G401.6 (cell line): ENCODE measurements around the gene TEC.

Experiments
- FAIRE-seq: peaks from 2 replicates; lab custom pipeline; 2012; peaks lifted over from hg19 to GRCh38; lab: Jason Lieb, UNC

Gene TEC

DNA sequence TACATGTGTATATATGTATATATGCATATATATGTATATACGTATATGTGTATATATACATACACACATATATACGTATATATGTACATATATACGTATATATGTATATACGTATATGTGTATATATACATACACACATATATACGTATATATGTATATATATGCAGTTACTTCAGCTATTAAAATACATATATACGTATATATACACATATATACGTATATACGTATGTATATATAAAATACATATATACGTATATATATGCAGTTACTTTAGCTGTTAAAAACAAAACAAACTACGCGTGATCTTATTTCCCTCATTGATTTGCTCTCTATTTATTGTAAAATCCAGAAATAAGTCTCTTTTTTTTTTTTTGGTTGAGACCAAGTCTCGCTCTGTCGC is 149.5 kb downstream of the TEC start:
- FAIRE-seq = peak; percentile 50

GRCh38 chr4:48119646-48120045 is 150.0 kb downstream of the TEC start:
- FAIRE-seq = no peak

DNA sequence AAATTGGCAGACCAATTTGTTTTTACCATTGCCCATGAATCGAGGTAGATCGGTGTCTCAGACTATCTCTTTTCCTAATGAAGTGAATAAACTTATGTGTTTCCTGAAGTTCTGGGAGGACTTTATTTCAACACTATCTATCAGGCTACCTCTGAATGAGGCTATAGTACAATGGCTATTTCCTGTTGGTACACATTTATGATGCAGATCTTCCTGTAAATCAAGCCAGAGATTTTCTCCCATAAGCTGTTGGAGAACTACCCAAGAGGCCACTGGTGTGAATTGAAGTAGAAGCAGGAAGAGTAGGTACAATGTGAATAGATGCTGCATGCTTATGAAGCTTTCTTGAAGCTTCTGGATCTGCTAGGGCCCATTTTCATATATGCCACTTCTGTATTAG is 151.6 kb downstream of the TEC start:
- FAIRE-seq = no peak

DNA sequence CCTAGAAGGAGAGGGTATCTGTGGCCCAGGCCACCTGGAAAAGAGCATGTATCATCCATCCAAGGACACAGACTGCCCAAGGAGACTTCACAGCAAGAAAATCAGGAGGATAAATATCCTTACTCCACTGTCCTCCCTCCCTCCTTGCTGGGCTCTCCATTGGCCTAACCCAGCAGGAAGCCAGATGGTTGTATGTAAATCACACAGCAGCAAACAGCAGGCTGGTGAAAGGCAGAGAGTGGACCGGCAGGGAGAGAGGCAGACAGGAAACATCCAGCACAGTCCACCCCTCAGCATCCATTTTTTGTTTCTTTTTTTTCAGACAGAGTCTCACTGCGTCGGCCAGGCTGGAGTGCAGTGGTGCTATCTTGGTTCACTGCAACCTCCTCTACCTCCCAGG is 153.1 kb downstream of the TEC start:
- FAIRE-seq = no peak

DNA sequence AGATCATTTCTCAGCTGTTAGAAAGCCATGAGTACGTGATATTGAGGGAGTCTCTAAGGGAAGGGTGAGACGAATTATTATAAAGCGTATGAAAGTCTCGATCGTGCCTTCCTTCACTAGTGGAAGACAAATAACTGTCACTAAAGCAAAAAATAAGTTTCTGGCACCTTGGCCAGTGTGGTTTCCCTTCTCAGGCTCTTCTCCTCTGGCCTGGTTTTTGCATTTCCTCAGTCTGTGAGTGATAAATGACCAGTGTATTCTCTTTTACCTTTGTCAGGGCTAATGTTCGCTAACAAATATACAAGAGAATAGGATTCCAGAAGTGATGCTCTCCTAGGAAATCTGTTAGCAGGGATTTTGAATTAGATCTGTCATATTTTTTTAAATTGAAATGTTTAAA is 155.2 kb downstream of the TEC start:
- no peak for FAIRE-seq

DNA sequence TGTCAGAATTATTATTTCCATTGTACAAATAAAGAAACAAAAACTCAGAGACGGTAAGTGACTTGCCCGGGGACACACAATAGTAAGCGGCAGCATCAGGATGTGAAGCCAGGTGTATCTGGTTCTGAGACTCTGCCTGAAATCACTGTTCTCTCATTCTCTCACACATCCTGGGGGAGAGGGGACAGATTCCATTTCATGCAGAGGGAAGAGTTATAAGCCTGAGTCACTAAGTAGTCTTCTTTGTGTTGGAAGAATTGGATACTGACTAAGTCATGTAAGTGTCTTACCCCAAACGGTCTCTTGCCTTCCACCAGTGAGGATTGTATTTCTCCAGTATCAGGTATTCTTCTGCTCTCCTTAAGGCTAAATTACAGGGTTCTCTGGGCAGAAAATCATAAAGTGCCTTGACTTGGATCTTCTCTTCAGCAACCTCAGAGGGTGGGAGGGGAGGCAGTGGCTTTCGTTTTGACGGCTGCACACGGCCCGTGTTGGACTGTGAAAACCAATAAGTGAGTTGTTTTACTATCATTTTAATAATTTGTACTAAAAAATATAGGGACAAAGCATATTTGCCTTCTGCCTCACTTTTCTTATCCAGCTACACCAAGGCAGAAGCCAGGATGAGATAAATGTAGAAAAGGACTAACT is 157.5 kb downstream of the TEC start:
- FAIRE-seq = no peak

- no peak for FAIRE-seq
Measured at GRCh38 chr4:48110452-48110978, 159.1 kb downstream of the TEC start.

- peak; percentile 66 for FAIRE-seq
Measured at GRCh38 chr4:48109413-48110263, 160.0 kb downstream of the TEC start.

DNA sequence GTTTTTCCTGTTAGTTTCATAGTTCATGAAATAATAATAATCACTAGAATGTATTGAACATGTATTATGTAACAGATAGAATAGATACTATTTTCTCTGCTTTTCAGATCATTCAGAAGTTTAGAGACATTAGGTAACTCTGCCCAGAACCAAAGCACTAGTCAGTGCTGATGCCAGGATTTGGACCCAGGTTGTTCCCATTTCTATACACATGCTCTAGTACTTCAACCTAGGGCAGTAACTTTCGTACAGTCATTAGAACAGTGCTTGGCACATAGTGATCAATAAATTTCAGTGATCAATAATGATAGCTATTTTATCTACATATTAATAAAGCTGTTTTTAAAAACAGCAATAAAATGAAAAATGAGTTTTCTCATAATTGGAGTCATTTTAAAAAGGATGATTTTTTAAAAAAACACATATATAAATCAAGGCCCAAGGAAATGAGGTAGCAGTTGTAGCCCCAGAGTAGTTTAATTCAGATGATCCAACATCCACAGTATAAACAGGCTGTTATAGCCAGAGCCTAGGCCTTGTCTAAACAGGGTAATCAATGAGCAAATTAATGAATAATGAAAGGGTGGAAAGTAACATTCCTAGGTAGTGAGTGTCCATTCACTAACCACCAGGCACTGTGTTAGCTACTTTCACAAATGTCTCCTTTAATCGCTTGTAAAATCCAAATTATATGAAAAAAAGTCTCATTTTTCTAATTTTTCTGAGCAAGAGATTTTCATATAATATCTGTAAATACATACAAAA is 161.1 kb downstream of the TEC start:
- FAIRE-seq = no peak

DNA sequence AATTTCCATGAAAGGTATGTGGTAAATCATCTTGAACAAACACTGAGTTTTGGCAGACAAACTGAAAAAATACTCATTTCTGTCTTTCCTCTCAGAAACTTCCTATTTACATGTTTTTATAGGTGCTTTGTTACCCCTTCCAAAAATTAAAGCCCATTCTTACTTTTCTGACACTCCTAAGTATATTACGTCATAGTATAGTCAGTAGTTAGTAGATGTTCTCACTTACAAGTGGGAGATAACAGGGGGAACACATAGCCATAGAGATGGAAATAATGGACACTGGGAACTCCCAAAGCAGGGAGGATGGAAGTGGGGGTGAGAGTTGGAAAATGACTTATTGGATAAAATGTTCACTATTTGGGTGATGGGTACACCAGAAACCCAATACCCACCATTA is 164.4 kb downstream of the TEC start:
- no peak for FAIRE-seq

GRCh38 chr4:48103483-48104139 is 166.0 kb downstream of the TEC start:
- no peak for FAIRE-seq

DNA sequence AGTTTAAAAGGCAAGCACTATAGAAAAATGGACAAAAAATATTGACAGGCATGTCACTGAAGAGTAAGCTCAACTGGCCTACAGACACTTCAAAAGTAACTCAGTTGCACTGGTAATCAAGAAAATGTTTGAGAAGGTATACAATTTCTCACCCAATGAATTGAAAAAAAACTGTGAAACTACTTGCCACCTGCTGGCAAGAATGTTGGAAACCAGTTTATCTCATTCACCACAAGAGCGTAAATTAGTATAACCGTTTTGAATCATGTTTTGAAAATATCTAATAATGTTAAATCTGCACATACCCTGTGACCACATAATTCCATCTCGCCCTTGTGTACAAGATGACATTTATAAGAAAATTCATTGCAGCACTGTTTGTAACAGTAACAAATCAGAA is 167.3 kb downstream of the TEC start:
- no peak for FAIRE-seq

- FAIRE-seq = no peak
Measured at GRCh38 chr4:48100256-48100655, 169.4 kb downstream of the TEC start.

DNA sequence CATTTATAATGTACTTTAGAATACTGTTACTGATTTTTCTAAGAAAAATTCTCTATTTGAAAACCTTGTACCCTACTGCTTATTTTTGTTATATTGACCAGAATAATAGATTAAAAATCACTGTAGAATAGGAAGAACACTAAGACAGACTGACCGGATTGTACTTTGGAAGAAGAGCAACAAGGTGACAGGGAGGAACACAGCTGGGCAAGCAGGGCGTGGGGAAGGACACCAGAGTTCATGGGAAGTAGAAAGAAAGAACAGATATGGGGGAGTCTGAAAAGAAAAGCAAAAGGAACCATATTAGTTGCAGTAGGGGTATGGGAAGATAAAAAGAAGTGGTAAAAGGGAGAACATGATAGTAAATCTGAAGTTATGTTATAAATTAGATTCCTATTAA is 174.2 kb downstream of the TEC start:
- no peak for FAIRE-seq

DNA sequence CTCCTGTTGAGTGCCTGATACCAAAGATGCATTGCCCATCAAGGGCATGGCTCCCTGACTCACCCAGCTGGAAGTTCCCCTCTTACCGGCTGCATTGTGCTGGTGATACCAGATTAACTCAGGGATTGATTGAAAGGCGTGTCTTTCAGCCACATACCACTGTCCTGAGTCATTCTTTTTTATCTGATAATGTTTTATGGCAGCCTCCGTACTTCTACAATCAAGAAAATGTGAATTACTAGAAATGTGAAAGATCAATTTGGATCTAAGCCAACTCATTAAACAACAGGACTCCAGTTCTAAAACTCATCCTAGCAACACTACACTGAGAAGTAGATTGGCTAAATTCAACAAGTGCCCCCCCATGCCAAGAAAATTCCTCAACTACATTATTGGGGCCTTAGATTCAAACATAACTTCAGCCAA is 175.6 kb downstream of the TEC start:
- no peak for FAIRE-seq

- FAIRE-seq = no peak
Measured at GRCh38 chr4:48090621-48091020, 179.0 kb downstream of the TEC start.

DNA sequence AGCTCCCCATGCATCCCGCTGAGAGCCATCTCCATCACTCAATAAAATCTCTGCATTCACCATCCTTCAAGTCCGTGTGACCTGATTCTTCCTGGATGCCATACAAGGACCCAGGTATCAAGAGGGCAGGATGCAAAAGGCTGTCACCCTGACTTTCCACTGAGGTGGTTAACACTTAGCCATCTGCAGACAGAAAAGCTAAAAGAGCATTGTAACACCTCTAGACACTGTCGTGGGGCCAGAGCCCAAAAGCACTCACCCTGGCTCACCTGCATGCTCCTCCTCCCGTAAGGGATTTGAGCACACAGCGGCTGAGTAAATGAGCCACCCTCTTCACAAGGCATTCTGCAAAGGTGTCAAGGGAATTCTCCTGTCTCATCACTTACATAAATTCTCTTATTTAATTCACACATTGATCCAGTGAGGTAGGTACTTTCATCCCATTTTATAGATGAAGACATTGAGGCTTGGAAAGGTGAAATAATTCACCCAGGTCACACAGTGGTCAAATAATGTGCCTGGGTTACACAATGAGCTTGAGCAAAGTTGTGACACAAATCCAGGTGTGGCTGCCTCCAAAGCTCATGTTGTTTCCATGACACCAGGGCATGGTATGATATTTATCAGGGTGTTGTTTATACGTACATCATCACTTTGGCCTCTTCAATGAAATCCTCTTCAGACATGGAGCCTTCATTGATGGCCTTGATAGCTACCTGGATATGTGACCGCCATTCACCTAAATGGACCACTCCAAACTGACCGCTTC is 183.6 kb downstream of the TEC start:
- no peak for FAIRE-seq
